GM19023 (cell line): Measurements from ENCODE around the gene FAH.

Experiments
- ATAC-seq: cut with Tn5 transposase; IDR thresholded peaks from one replicate; pipeline ENCODE4 v1.9.1; 2021; ENCODE audit warnings: mild to moderate bottlenecking, moderate library complexity; ENCODE audit not compliant: unreplicated experiment

Gene FAH

GRCh38 chr15:80171787-80172186 is 19.0 kb downstream of the FAH start:
- no peak for ATAC-seq

- ATAC-seq, result no peak
These were observed 19.6 kb downstream of the FAH start for GRCh38 chr15:80172401-80172800.

GRCh38 chr15:80173022-80173759 is 20.4 kb downstream of the FAH start:
- peak; percentile 64 for ATAC-seq

- no peak for ATAC-seq
These were observed 21.4 kb downstream of the FAH start for GRCh38 chr15:80174017-80174746.

- no peak for ATAC-seq
These were observed 22.6 kb downstream of the FAH start for GRCh38 chr15:80175436-80175835.

- no peak for ATAC-seq
These were observed 23.6 kb downstream of the FAH start for GRCh38 chr15:80176443-80176842.

- ATAC-seq, result no peak
These were observed 24.4 kb downstream of the FAH start for GRCh38 chr15:80177156-80177555.

GRCh38 chr15:80179025-80179759 is 26.4 kb downstream of the FAH start:
- no peak for ATAC-seq

GRCh38 chr15:80179935-80180334 is 27.1 kb downstream of the FAH start:
- no peak for ATAC-seq

GRCh38 chr15:80180468-80180867 is 27.7 kb downstream of the FAH start:
- ATAC-seq, result no peak

GRCh38 chr15:80180986-80181385 is 28.2 kb downstream of the FAH start:
- no peak for ATAC-seq

- no peak for ATAC-seq
These were observed 29.9 kb downstream of the FAH start for GRCh38 chr15:80182611-80183261.

GRCh38 chr15:80183306-80183705 is 30.5 kb downstream of the FAH start:
- no peak for ATAC-seq

- no peak for ATAC-seq
These were observed 31.1 kb downstream of the FAH start for GRCh38 chr15:80183886-80184285.

- no peak for ATAC-seq
These were observed 31.8 kb downstream of the FAH start for GRCh38 chr15:80184554-80184953.

GRCh38 chr15:80185152-80185551 is 32.4 kb downstream of the FAH start:
- no peak for ATAC-seq

- ATAC-seq, result no peak
These were observed 33.3 kb downstream of the FAH start for GRCh38 chr15:80186066-80186465.

GRCh38 chr15:80186597-80186996 is 33.8 kb downstream of the FAH start:
- ATAC-seq, result no peak

- ATAC-seq, result no peak
These were observed 35.5 kb downstream of the FAH start for GRCh38 chr15:80188251-80188650.

GRCh38 chr15:80191198-80191597 is 38.4 kb downstream of the FAH start:
- ATAC-seq, result no peak

- no peak for ATAC-seq
These were observed 39.2 kb downstream of the FAH start for GRCh38 chr15:80191897-80192595.
